GM18502 (cell line): ENCODE results near the gene MUC5AC.
"Not testable (repeated sequence)": the region's sequence is repeated elsewhere in the genome, so short reads cannot be mapped to it uniquely, and the experiment has no call there.

Experiments
- ATAC-seq: cut with Tn5 transposase; IDR thresholded peaks from one replicate; pipeline ENCODE4 v1.9.1; 2021; ENCODE audit warnings: mild to moderate bottlenecking; ENCODE audit not compliant: unreplicated experiment, poor library complexity

MUC5AC gene, protein sequence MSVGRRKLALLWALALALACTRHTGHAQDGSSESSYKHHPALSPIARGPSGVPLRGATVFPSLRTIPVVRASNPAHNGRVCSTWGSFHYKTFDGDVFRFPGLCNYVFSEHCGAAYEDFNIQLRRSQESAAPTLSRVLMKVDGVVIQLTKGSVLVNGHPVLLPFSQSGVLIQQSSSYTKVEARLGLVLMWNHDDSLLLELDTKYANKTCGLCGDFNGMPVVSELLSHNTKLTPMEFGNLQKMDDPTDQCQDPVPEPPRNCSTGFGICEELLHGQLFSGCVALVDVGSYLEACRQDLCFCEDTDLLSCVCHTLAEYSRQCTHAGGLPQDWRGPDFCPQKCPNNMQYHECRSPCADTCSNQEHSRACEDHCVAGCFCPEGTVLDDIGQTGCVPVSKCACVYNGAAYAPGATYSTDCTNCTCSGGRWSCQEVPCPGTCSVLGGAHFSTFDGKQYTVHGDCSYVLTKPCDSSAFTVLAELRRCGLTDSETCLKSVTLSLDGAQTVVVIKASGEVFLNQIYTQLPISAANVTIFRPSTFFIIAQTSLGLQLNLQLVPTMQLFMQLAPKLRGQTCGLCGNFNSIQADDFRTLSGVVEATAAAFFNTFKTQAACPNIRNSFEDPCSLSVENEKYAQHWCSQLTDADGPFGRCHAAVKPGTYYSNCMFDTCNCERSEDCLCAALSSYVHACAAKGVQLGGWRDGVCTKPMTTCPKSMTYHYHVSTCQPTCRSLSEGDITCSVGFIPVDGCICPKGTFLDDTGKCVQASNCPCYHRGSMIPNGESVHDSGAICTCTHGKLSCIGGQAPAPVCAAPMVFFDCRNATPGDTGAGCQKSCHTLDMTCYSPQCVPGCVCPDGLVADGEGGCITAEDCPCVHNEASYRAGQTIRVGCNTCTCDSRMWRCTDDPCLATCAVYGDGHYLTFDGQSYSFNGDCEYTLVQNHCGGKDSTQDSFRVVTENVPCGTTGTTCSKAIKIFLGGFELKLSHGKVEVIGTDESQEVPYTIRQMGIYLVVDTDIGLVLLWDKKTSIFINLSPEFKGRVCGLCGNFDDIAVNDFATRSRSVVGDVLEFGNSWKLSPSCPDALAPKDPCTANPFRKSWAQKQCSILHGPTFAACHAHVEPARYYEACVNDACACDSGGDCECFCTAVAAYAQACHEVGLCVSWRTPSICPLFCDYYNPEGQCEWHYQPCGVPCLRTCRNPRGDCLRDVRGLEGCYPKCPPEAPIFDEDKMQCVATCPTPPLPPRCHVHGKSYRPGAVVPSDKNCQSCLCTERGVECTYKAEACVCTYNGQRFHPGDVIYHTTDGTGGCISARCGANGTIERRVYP (N-terminal part only)

DNA sequence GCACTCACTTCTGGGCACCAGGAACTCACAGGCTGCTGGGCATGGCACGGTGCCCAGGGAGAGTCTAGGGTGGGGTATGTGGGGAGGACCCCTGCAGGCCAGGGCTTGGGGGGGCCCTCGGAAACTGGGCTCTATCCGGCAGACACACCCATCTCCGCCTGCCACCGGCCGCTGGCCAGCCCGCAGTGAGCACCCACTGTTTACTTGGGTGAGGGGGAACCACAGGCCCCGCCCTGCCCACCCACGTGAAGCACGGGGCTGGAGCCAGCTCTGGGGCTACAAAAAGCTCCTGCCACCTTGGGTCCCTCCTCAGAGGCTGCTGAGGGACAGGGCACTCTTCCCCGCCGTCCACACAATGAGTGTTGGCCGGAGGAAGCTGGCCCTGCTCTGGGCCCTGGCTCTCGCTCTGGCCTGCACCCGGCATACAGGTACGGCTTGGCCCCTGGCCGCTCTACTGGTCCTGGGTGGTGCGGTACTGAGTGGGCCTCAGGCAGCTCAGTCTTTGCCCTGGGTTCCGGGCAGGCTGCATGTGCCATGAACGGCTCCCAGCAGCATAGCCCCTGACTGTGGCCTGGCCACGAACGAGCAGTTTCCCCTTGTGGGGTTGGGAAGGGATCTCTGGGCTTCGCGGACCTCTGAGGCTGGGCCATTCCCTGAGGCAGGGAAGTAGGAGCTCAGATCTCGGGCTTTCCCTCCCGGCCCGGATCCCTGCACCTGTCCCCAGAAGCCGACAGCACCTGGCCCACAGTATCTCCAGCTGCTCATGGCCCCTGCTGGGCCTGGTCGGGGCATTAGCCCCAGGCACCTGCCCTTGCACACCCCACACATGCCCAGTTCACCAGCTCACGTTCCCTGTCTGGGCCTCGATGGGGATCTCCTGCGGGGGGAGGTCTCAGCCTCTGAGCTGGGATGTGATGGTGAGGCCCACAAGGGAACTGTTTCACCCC lies at the start of gene MUC5AC:
MUC5AC (plus strand) TSS at position 309 of the 947 bp plus-strand sequence; CDS start at position 356, 47 bp downstream.
- ATAC-seq: no peak

DNA sequence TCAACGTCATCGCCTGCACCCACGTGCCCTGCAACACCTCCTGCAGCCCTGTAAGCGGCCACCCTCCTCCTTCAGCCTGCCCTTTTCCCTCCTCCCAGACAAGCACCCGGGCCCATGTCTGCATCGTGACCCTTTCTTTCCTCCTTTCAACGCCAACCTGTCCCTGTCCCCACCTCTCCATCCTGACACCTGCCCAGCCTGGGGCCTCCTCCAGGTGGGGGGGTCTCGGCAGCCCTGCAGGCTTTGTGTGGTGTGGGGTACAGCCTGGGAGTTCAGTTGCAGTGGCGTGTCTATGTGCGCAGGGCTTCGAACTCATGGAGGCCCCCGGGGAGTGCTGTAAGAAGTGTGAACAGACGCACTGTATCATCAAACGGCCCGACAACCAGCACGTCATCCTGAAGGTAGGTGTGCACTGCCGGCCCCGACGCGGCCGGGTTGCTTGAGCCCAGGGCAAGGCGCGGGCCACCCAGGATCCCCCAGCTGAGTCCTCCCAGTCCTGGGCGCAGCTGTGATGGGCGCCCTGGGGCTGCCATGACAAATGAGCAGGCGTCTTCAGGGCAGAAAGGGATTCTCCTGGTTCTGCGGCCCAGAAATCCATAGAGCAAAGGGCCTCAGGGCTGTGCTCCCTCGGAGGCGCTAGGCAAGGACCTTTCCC lies 49.4 kb upstream of the MUC5AC start:
- no peak for ATAC-seq

DNA sequence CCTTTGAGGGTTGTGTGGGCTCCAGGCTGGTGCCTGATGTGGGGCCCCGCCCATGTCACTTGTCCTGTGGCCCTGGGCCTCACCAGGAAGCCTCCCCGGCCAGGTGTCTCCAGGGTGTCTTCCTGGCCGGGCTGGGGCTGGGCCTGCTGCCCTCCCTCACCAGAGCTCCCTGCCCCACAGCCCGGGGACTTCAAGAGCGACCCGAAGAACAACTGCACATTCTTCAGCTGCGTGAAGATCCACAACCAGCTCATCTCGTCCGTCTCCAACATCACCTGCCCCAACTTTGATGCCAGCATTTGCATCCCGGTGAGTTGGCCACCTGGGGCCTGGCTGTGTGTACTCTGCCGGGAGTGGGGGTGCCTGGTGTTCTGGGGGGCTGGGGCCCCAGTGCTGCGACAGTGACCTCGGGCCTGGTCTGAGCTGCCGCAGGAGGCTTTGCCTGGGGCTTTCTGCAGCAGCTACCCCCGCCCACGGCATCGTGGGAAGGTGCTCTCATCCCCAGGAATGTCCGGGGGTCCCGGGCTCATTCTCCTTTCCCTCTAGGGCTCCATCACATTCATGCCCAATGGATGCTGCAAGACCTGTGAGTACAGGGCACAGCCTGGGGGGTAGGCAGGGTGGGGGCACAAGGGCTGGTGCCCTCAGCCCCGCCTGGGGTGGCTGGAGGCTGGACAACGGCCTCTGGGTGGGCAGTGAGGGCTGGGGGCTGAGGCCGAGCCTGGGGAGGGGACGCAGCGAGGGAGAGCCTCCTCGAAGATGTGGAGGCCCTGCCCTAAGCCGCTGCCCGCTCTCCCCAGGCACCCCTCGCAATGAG lies 48.4 kb upstream of the MUC5AC start:
- ATAC-seq: no peak

DNA sequence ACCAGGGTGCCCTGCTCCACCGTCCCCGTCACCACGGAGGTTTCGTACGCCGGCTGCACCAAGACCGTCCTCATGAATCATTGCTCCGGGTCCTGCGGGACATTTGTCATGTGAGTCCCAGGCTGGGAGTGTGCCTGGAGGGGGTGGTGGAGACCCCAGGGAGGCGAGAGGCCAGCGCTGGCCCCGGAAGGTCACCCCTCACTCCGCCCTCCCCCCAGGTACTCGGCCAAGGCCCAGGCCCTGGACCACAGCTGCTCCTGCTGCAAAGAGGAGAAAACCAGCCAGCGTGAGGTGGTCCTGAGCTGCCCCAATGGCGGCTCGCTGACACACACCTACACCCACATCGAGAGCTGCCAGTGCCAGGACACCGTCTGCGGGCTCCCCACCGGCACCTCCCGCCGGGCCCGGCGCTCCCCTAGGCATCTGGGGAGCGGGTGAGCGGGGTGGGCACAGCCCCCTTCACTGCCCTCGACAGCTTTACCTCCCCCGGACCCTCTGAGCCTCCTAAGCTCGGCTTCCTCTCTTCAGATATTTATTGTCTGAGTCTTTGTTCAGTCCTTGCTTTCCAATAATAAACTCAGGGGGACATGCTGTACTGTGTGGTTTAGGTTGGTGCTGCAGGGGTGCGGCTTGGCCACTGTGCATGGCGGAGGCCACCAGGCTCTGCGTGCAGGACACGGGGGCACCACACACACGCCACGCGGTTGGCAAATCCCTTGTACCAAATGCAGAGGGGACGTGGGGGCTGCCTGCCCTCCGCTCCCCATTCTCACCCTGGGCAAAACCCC lies 47.6 kb upstream of the MUC5AC start:
- no peak for ATAC-seq

DNA sequence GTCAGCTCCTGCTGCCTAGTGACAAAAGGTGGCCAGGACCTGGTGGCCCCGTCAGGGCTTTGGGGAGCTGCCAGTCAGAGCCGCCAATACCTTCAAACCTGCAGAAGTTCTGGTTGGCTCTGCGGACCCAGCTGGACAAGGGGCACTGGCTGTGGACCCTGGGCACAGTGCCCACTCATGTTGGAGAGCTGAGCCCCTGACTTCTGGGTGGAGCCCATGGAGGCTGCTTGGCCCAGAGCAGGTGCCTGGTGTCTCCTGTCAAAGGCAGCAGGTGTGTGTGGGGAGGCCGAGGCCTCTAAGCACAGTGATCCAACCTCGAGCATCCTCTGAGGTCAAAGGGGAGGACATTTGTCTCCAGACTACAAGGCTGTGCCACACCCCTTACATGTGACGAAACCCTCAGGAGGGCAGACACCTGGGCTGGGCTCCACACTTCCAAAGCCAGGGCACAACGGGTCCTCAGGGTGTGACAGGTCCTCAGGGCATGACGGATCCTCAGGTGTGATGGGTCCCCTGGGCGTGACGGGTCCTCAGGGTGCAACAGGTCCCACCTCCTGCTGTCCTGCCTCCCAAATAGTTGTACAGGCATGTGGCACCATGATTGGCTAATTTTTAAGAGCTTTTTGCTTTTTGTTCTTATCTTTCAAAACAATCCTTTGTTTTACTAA lies 46.1 kb upstream of the MUC5AC start:
- ATAC-seq: no peak

DNA sequence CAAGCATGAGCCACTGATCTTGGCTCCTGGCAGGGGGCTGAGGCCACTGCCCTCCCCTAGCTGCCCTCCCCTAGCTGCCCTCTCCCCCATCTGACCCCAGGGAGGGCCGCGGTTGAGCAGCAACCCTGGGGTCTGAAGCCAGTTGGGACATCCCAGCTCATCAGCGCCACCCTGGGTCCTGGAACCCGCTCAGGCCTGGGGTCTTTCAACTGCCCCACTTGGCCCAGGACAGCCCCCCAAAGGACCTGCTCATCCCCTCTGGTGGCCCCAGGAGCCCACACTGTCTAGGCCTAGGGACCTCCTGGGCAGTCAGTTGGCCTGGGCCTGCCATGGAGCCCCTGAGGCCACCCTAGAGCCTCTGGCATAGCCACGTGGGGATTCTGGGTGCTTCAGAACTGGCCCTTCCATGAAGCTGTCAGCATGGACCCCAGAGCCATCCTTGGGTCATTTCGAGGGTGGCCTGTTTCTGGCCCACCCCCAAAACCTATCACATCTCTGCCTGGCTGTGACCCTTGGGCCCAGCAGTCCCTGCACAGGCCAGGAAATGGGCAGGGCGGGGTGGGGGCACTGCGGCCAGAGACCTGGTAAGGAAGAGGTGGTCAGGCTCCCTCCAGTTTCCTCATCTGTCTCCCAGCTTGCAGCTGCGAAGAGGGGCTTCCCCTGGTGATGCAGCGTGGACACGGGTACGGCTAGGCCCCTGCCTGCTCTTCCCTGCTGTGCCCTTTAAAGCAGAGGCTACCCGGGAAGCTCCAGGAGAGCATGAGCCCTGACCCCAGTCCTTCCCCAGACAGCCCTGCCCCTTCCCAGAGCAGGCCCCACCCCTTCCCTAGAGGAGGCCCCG lies 45.2 kb upstream of the MUC5AC start:
- ATAC-seq: no peak

DNA sequence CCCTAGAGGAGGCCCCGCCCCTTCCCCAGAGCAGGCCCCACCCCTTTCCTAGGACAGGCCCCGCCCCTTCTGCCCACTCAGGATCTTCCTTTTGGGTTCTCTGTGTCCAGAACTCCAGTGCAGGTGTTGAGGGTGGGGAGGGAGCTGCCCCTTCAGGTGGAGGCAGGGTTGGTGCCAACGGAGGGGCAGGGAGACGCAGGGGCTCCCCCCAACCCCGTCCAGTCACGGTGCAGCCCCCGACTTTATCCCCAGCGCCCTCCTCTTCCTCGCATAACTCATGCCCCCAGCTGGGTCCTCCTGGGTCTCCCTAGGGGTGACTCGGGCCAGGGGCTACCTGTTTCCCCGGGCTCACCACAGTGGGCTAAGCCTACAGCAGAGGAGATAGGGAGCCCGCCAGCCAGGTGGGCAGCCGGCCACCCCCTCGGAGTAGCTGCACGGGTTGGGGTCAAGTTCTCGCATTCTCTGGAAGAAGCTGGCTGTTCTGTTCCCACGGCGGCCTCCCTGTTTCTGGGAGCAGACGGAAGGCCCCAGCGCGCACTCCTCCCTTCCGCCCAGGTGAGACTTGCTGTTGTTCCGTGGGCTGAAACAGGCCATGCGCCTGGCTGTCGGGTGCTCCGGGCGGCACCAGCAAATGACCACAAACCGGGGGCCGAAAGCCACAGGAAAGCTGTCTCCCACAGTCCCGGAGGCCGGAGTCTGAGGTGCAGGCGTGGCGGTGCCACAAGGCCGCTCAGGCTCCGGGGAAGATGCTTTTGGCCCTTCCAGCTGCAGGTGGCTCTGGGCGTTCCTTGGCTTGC lies 44.1 kb upstream of the MUC5AC start:
- no peak for ATAC-seq

DNA sequence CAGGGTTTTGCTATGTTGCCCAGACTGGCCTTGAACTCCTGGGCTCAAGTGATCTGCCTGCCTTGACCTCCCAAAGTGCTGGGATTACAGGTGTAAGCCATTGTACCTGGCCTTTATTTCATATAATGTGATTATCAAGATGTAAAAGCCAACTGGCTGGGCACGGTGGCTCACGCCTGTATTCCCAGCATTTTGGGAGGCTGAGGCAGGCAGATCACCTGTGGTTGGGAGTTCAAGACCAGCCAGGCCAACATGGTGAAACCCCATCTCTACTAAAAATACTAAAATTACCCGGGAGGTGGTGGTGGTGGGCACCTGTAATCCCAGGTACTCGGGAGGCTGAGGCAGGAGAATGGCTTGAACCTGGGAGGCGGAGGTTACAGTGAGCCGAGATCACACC lies 42.5 kb upstream of the MUC5AC start:
- not testable (repeated sequence) for ATAC-seq

DNA sequence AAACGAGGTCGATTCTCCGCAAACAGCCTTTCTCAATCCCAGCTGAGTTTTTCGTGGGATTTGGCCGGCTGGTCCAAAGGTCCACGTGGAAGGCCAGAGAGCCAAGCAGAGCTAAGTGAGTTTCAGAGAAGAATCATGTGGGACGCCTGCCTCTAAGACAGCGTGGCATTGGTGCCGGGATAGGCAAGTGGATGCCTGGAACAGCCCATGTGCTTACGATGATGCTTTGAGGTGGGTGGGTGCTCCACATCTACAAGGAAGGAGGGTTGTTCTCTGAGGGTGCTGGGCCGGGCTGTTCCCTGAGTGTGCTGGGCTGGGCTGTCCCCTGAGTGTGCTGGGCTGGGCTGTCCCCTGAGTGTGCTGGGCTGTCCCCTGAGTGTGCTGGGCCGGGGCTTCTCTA lies 41.6 kb upstream of the MUC5AC start:
- no peak for ATAC-seq

DNA sequence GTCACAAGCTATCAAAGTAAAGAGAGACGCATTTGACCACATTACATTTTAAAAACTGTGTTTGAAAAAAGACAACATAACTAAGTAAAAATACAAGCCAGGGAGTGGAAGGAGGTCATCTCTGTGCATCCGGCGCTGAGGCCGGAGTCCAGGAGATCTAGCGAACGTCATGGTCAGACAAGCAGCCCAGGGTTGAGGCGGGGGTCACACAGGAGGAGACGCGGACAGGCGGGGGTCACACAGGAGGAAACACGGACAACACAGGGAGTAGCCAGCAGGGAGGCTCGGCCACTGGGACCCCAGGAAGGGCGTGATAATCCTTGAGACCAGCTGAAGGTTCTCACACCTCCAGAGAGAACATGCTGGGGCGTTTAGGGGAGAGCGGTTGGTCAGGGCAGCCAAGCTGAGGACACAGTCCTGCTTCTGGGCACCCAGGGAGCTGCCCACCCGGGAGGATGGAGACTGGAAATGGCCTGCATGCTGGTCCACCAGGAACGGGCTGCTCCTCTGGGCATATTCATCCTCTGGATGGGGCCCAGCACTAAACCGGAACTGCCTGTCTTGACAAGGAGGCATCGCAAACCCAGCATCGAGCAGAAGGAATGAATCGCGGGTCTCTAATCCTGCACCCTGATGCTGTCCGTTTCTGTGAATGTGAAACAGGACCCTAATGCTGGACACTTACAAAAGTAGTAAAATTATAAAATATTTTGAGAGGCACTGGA lies 40.9 kb upstream of the MUC5AC start:
- no peak for ATAC-seq

DNA sequence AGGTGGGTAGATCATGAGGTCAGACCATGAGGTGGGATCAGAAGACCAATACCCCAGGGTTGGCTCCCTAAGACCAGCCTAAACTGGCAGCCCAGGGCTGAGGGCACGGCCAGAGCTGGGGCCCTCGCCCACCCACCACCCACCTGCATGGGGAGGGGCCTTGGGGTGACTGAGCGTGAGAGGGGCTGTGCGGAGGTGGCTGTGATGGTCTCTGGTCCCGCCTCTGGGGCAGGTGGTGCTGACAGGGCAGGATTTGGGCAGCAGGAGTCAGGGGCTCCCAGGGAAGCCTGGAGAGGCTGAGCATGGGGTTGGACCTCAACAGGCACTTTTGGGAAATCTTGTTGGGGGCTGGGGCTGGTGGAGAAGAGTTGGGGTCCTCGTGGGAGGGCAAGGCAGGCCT lies 39.8 kb upstream of the MUC5AC start:
- no peak for ATAC-seq

DNA sequence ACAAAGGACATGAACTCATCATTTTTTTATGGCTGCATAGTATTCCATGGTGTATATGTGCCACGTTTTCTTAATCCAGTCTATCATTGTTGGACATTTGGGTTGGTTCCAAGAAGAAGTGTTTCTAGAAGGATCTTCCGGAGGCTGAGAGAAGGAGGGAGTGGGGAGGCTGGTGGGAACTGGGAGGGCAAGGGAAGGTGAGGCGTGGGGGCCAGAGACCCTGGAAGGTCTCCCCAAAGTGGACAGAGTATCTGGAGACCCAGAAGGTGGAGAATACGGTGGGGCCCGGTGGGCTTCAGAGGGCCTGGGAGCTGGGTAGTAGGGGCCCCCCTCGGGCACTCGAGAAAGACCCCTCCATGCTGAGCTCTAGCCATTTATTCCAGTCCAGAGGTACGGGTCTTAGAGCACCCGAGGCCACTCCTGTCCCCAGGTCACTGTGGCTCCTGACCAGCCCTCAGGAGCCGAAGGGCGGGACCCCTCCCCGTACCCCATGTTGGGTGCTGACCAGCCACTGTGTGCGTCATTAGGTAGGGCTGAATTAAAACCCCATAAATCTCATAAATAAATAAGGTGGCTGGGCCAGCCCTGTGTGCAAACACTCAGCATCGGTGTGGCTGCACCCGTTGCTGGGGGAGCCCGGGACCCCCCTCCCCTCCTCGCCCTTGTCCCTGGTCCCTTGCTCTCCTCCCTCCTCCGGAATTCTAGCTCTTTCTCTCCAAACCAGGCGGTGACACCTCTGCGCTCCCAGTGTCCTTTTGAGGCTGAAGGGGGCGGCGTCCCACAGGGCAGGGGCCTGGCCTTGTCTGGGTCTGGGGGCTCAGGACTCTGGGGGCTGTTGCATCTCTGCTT lies 38.8 kb upstream of the MUC5AC start:
- no peak for ATAC-seq

DNA sequence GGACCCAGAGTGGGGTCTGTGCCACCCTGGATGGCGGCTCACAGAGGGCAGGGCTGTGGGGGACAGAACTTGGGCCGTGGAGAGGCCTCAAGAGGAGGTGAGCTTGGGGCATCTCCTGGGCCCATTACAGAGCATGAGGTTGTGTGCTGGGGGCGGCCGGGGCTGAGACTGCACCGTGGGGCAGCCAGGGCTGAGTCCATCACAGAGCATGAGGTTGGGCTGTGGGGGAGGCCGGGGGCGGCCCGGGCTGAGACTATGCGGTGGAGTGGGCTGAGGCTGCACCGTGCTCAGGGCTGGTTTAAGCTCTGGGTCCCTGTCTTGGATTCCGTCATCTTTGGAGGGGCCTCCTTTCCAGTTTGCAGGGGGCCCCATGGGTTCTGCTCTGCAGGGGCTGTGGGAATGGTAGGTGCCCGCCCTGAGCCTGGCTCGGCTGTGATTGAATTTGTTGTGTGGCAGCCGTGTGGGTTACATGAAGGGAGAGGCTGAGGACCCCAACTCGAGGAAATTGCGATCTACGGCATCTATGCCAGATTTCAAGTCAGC lies 38.1 kb upstream of the MUC5AC start:
- no peak for ATAC-seq
